ENCODE data around the gene SLC30A4. TPM values are rescaled to one million over a fixed set of nuclear protein-coding genes. Genes with fewer than 3 reads are reported as not detected.
"Not testable (repeated sequence)": the region's sequence is repeated elsewhere in the genome, so short reads cannot be mapped to it uniquely, and the experiment has no call there.

Gene SLC30A4
- total RNA-seq, 3 donors from 2014 or later: 5.6 to 11.5 (median 5.9) TPM

DNA sequence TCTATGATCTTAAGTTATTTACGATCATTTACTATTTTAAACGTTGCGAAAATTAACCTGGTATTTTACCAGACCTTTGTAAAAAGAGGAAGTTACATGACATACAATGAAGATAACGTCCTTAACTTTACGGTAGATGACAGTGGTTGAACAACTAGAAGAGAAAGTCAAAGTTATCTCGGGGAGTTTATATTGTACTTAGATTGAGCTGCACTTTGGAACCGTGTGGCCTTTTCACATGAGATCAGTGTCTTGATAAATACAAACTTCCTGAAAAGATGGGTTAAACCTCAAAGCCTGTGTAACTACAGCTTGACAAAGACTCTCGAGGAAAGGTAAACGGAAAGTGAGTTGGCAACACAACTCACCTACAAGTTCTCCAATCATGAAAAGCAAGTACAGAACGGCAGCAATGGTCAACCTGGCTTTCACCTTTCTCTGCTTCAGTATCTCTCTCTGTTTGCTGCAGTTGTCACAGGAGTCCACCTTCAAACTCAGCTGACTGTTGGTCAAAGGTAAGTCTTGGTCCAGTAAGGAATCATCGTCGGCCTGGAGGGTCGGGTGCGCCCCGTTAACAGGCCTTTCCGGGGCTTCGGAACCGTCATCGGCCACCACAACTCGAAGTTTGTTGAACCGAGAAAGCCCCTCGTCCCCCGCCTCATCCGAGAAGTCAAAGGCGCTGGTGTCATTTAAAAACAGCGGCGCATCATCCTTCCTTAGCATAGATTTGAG is 793 bp downstream of the SLC30A4 start:
- Histone ChIP-seq H3K36me3 (no peaks in the 10 kb centered on the region), H3K9me3 (no peaks in the 10 kb centered on the region), H3K4me3 (peak overlapping the region; percentile 75 to 85 (median 80)), H3K4me1 (no peaks in the 10 kb centered on the region), H3K27ac (peak overlapping the region; percentile 79 to 92), H3K27me3 (no peaks in the 10 kb centered on the region)
- no peak for DNase-seq (ENCODE audit: low spot score in 2 of 2)
- intact Hi-C loops (cut with DNase I; ENCODE audit: low total_unique reads): no loop called here
- TF ChIP-seq POLR2A (IDR thresholded peaks at IDR 0.05): no peak
- no peak for TF ChIP-seq POLR2AphosphoS5 (IDR thresholded peaks at IDR 0.05)
- TF ChIP-seq, protein P1, sequence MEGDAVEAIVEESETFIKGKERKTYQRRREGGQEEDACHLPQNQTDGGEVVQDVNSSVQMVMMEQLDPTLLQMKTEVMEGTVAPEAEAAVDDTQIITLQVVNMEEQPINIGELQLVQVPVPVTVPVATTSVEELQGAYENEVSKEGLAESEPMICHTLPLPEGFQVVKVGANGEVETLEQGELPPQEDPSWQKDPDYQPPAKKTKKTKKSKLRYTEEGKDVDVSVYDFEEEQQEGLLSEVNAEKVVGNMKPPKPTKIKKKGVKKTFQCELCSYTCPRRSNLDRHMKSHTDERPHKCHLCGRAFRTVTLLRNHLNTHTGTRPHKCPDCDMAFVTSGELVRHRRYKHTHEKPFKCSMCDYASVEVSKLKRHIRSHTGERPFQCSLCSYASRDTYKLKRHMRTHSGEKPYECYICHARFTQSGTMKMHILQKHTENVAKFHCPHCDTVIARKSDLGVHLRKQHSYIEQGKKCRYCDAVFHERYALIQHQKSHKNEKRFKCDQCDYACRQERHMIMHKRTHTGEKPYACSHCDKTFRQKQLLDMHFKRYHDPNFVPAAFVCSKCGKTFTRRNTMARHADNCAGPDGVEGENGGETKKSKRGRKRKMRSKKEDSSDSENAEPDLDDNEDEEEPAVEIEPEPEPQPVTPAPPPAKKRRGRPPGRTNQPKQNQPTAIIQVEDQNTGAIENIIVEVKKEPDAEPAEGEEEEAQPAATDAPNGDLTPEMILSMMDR (IDR thresholded peaks at IDR 0.05): no peak

- no peaks in the 10 kb centered on the region for H3K9me3 ChIP-seq
- H3K4me3 ChIP-seq: no peak overlapping the region
- no peaks in the 10 kb centered on the region for H3K4me1 ChIP-seq
- DNase-seq (ENCODE audit: low spot score in 2 of 2): no peak
- TF ChIP-seq POLR2AphosphoS5 (IDR thresholded peaks at IDR 0.05) (no peak), POLR2A (IDR thresholded peaks at IDR 0.05) (no peak)
- TF ChIP-seq, protein P1 (IDR thresholded peaks at IDR 0.05): no peak
- intact Hi-C loops (cut with DNase I; ENCODE audit: low total_unique reads): no loop called here
- H3K27me3 ChIP-seq: no peaks in the 10 kb centered on the region
- H3K36me3 ChIP-seq: peaks cover 4% of the 10 kb centered on the region
- no peak overlapping the region for H3K27ac ChIP-seq
Observed at GRCh38 chr15:45510758-45511280, 11.7 kb downstream of the SLC30A4 start.

DNA sequence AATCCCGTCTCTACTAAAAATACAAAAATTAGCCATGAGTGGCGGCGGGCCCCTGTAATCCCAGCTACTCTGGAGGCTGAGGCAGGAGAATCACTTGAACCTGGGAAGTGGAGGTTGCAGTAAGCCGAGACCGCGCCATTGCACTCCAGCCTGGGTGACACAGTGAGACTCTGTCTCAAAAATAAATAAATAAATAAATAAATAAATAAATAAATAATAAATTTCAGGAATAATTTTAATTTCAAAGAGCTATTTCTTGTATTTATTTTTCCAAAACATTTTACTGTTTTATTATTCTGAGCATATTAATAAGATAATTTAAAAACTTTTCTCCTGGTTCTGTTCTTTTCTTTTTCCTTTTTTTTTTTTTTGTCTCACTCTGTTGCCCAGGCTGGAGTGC is 15.4 kb downstream of the SLC30A4 start:
- DNase-seq (ENCODE audit: low spot score in 2 of 2); H3K4me1 ChIP-seq; H3K27me3 ChIP-seq; H3K36me3 ChIP-seq; H3K4me3 ChIP-seq; H3K27ac ChIP-seq; H3K9me3 ChIP-seq; intact Hi-C loops (cut with DNase I; ENCODE audit: low total_unique reads): not testable (repeated sequence)

GRCh38 chr15:45499426-45499825 is 23.1 kb downstream of the SLC30A4 start:
- Histone ChIP-seq H3K4me3 (no peak overlapping the region), H3K9me3 (no peaks in the 10 kb centered on the region), H3K27ac (no peak overlapping the region), H3K27me3 (no peaks in the 10 kb centered on the region), H3K4me1 (no peaks in the 10 kb centered on the region), H3K36me3 (no peaks in the 10 kb centered on the region)
- intact Hi-C loops (cut with DNase I; ENCODE audit: low total_unique reads): no loop called here
- no peak for TF ChIP-seq POLR2AphosphoS5 (IDR thresholded peaks at IDR 0.05)
- TF ChIP-seq POLR2A (IDR thresholded peaks at IDR 0.05): no peak
- TF ChIP-seq, protein P1 (IDR thresholded peaks at IDR 0.05): no peak
- no peak for DNase-seq (ENCODE audit: low spot score in 2 of 2)

- TF ChIP-seq POLR2AphosphoS5 (IDR thresholded peaks at IDR 0.05) (no peak), POLR2A (IDR thresholded peaks at IDR 0.05) (no peak)
- TF ChIP-seq, protein P1 (IDR thresholded peaks at IDR 0.05): no peak
- Histone ChIP-seq H3K4me1 (no peaks in the 10 kb centered on the region), H3K4me3 (no peak overlapping the region), H3K36me3 (no peaks in the 10 kb centered on the region), H3K27me3 (no peaks in the 10 kb centered on the region), H3K9me3 (no peaks in the 10 kb centered on the region), H3K27ac (no peak overlapping the region)
- intact Hi-C loops (cut with DNase I; ENCODE audit: low total_unique reads): no loop called here
- DNase-seq (ENCODE audit: low spot score in 2 of 2): no peak
Observed at GRCh38 chr15:45498701-45499100, 23.9 kb downstream of the SLC30A4 start.
